Right ventricle myocardium superior (tissue), 1 donor: Measurements from ENCODE around the gene SAMD4B. TPM values are rescaled to one million over a fixed set of nuclear protein-coding genes. Genes with fewer than 3 reads are reported as not detected.
"Not testable (repeated sequence)": the region's sequence is repeated elsewhere in the genome, so short reads cannot be mapped to it uniquely, and the experiment has no call there.

Experiments
- ATAC-seq: fragments of 200-7000 bp; cut with Tn5 transposase; one replicate; pipeline ENCODE4 v1.9.1; 2020; ENCODE audit warnings: mild to moderate bottlenecking; ENCODE audit not compliant: poor library complexity
- DNase-seq: peaks from one replicate; pipeline ENCODE4 v3.0.0-alpha.2; 2020
- intact Hi-C: fragments of 100-400 bp; cut with DNase I; formaldehyde crosslinking; loops from one replicate; pipeline ENCODE4 v1.11.2; 2022
- total RNA-seq: library from RNA; stranded (reverse); fragmentation: NEBNext Ultra II Directional; extraction: Animal tissue kit (Norgen Biotek cat#: 25700); gene quantifications from one replicate; pipeline ENCODE4 v1.2.1, GENCODE V29; 2021
- donor health status: DM: no; HTN: yes; CAD: no; lungs with severe emphysema.

The SAMD4B gene
- total RNA-seq, 1 donor from 2014 or later, result 43.1 TPM

GRCh38 chr19:39352381-39353255 lies 10.4 kb downstream of the SAMD4B start:
- no peak for ATAC-seq
- intact Hi-C loops, result no loop called here
- DNase-seq, result no peak

- intact Hi-C loops, result no loop called here
- ATAC-seq, result no peak
These were observed 13.0 kb downstream of the SAMD4B start for GRCh38 chr19:39355253-39355652.

GRCh38 chr19:39356073-39356472 lies 13.9 kb downstream of the SAMD4B start:
- intact Hi-C loops, result no loop called here
- DNase-seq (no peak), ATAC-seq (no peak)

More at GRCh38 chr19:39355253-39355652, 13.0 kb downstream of the SAMD4B start:
- DNase-seq, result no peak

DNA sequence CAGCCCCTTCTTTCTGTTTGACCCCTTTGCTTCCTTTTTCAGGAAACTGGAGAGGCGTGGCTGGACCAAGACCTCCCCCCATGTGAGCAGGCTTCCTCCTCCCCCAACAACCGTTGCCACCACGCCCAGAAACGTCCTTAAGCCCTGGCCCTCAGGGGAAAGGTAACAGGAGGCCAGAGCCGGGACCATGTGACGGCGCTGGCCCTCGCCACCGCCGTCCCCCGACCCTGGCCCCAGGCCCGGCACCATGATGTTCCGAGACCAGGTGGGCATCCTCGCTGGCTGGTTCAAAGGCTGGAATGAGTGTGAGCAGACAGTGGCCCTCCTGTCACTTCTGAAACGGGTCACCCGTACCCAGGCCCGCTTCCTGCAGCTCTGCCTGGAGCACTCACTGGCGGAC lies 14.4 kb downstream of the SAMD4B start:
- intact Hi-C loops, result no loop called here
- DNase-seq (no peak), ATAC-seq (no peak)

GRCh38 chr19:39359026-39359425 lies 16.8 kb downstream of the SAMD4B start:
- DNase-seq, result no peak
- intact Hi-C loops, result no loop called here
- no peak for ATAC-seq

DNA sequence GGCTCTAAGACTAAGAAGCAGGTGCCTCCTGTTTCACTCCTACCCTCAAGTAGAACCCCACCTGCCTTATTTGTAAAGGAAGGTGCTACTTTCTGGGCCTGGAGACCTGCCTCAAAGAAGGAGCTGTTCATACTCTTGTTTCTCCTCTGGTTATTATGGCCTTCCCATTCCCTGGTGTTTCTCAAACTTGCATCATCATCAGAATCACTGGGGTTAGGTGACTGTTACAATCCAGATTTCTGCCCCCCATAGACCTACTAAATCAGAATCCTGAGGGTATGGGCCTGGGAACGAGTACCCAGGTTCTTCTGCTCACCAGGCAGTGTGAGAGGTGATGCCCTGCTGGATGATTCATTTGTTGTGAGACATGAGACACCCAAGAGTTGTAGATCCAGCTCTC lies 18.4 kb downstream of the SAMD4B start:
- intact Hi-C loops, result no loop called here
- ATAC-seq, result no peak

DNA sequence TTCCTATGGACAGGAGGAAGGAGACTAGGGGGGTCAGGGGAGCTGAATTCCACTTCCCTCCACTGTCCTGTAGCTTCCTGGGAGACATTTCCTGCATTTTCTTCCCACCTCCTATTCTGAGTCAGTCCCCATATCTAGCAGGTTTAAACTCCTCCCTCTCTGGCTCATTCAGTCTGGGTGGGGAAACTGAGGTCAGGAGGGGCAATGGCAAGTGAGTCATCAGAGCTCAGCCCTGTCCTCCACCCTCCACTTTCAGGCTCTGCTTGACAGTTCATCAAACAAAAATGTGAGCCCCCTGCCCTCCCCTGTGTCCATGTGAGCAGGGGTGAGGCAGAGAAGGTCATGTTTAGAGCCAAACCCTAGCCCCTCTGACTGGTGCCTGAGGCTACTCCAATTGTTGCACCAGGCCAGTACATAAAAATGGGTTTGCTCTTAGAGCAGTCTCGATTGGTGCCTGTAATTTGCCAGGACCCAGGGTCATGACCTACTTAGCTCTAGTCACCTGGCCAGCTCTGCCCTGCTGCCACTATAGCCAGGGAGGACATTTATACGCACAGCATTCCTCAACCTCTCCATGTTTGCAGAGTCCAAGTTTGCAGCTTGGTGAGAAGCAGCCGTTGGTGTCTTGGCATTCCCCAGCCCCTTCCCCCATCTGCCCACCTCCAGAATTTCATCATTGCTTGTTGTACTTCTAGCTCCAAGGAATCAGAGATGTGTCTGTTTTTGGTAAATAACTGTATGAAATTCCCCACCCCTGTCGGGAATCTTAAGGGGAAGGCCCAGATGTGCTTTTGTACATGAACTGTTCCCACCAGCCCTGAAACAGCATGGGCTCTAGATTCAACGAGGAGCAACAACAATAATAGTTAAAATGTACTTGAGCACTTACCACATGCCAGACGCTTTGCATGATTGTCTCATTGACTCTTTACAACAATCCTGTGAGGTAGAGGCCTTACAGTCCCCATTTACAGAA lies 20.7 kb downstream of the SAMD4B start:
- no peak for DNase-seq
- ATAC-seq, result peak; percentile 30
- intact Hi-C loops, result no loop called here

More for the DNA sequence above, 18.4 kb downstream of the SAMD4B start:
- no peak for DNase-seq

DNA sequence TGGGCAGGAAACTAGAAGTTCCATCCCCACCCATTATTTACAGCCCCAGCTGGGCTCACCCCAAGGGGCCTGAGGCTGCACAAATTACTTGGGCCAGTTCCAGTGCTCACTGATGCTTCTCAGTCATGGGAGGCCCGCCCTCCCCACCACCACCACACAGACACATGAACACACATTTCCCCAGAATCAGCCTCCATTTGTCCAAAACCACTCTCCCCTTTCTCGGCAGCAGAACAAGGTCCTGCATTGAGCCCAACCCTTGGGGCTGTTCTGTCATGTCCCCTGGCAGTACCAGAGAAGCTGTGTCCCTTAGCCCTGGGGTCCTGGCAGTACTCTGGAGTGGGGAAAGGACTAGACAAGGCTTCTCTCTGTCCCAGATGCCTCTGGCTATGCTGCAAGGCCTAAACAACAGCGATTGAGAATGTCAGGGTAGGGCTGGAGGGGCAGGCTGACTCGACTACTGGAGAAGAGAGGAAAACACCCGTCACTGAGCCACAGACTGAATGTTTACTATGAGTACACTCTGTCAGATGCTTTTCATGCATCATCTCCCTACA lies 21.8 kb downstream of the SAMD4B start:
- peak; percentile 77 for ATAC-seq
- peak; percentile 72 for DNase-seq
- intact Hi-C loops, result no loop called here

GRCh38 chr19:39365531-39365930 lies 23.3 kb downstream of the SAMD4B start:
- intact Hi-C loops, result no loop called here
- ATAC-seq (no peak), DNase-seq (no peak)

- DNase-seq, result no peak
- ATAC-seq, result no peak
- intact Hi-C loops, result no loop called here
These were observed 27.0 kb downstream of the SAMD4B start for GRCh38 chr19:39369200-39369599.

GRCh38 chr19:39370735-39371134 lies 28.5 kb downstream of the SAMD4B start:
- intact Hi-C loops, result no loop called here
- no peak for ATAC-seq
- DNase-seq, result no peak

- intact Hi-C loops, result no loop called here
- DNase-seq (peak; percentile 87), ATAC-seq (peak; percentile 95)
These were observed 30.0 kb downstream of the SAMD4B start for GRCh38 chr19:39372047-39372802.

DNA sequence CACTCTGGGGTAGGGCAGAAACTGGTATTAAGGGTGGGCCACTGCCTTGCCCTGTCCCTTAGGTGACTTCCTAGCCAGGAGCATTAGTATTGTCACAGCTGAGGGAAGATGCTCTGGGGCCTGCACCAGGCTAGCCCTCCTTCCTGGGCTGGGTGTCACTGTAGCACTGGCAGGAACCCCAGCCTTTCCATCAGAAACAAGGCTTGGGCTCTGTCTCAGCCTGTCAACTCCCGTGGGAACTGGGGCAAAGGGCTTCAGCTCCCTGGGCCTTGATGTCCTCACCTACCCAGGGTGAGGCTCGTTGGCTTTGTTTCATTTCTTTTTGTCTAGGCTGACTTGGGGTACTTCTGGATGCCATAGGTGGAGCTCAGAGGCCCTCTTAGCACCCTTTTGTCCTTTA lies 30.7 kb downstream of the SAMD4B start:
- intact Hi-C loops, result no loop called here
- no peak for DNase-seq
- peak; percentile 55 for ATAC-seq

GRCh38 chr19:39375929-39376328 lies 33.7 kb downstream of the SAMD4B start:
- intact Hi-C loops, result no loop called here
- ATAC-seq (no peak), DNase-seq (no peak)

DNA sequence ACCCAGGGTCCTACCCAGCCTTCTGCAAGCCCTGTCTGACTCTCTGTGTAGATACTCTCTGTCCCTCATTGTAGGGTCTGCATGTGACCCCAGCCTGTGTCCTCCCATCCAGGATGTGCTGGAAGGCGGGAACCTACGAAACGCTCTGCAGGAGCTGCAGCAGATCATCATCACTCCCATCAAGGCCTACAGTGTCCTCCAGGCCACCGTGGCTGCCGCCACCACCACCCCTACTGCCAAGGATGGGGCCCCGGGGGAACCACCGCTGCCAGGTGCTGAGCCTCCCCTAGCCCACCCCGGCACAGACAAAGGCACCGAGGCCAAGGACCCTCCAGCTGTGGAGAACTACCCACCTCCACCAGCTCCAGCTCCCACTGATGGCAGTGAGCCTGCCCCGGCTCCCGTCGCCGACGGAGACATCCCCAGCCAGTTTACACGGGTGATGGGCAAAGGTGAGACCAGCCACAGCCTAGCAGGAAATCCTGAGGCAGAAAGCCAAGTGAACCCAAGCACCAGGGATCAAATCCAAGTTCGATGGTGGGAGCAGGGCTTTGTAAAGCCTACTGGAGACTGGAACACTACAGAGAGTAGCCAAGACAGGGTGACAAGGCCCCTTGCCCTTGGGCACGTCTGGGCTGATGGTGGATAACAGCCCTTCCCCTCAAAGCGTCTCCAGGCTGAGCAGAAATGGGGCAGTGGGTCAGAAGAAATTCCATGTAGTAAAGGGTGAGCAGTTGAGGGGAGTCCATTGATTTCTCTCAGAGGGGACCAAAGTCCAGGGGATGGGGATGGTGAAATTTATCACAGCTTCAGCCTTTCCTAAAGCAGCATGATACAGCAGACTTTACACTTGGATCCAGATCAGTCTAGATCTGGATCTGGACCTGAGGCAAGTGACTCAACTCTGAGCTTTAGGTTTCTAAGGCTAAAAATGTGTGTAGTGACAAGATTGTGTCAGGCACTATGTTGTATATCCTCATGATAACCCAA lies 35.4 kb downstream of the SAMD4B start:
- intact Hi-C loops, result no loop called here
- no peak for DNase-seq
- ATAC-seq, result no peak

- DNase-seq, intact Hi-C loops: not testable (repeated sequence)
These were observed 37.1 kb downstream of the SAMD4B start for GRCh38 chr19:39379366-39379765.

DNA sequence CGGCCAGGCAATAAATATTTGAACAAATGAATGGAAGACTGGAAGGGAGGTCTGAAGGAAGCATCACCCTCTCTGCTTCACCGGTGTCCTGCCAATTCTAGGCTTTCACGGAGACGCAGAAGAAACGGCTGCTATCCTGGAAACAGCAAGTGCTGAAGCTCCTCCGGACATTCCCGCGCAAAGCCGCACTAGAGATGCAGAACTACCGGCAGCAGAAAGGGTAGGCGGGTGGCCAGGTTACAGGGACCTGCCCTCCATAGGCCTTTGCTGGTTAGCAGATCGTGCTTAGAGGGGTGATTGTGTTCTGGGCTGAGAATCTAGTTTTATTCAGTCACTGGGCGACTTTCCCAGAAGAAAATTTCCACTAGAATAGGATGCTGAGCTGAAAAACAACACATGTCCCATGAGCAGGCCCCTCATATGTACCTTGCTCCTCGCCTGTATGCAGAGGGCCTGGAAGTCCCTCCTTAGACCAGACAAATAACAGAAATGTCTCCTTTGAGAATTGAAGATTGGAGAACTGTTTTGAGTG lies 37.7 kb downstream of the SAMD4B start:
- DNase-seq, result no peak
- no peak for ATAC-seq
- intact Hi-C loops, result no loop called here

More at GRCh38 chr19:39379366-39379765, 37.1 kb downstream of the SAMD4B start:
- ATAC-seq, result not testable (repeated sequence)
